WTC11 (cell line): Measurements from ENCODE around the gene ZNF507. TPM values are rescaled to one million over a fixed set of nuclear protein-coding genes. Genes with fewer than 3 reads are reported as not detected.

Experiments
- ATAC-seq: fragments of 200-7000 bp; cut with Tn5 transposase; 2 replicates; pipeline ENCODE4 v1.10.0; 2021; ENCODE audit warnings: mild to moderate bottlenecking, moderate library complexity
- CTCF ChIA-PET: fragments of 300-600 bp; sonication (Branson Sonifier 250); formaldehyde crosslinking; loops from one replicate; lab custom pipeline; 2021; ENCODE audit warnings: antibody characterized with exemption; lab: Charles Lee
- POLR2A ChIA-PET: fragments of 350-600 bp; sonication (Branson Sonifier 250); formaldehyde crosslinking; loops from one replicate; lab custom pipeline; 2021; ENCODE audit warnings: antibody characterized with exemption; lab: Charles Lee
- DNase-seq: peaks from one replicate; pipeline ENCODE4 v3.0.0; 2021; ENCODE audit warnings: low spot score
- H3K27ac Mint-ChIP-seq: 2 replicates; pipeline ENCODE4 v1.8.0; 2021; ENCODE audit warnings: mixed read lengths
- H3K27me3 Mint-ChIP-seq: 2 replicates; pipeline ENCODE4 v1.8.0; 2021; ENCODE audit warnings: low read depth, mild to moderate bottlenecking, moderate library complexity, mixed read lengths
- H3K36me3 Mint-ChIP-seq: 2 replicates; pipeline ENCODE4 v1.8.0; 2021; ENCODE audit warnings: mixed read lengths
- H3K4me1 Mint-ChIP-seq: 2 replicates; pipeline ENCODE4 v1.8.0; 2022; ENCODE audit warnings: mixed read lengths
- H3K4me3 Mint-ChIP-seq: 2 replicates; pipeline ENCODE4 v1.8.0; 2021; ENCODE audit warnings: mild to moderate bottlenecking, moderate library complexity, mixed read lengths
- H3K9me3 Mint-ChIP-seq: 2 replicates; pipeline ENCODE4 v1.8.0; 2021; ENCODE audit warnings: mixed read lengths
- AR ChIP-seq: fragments of 250-450 bp; sonication (Bioruptor Pico); IDR thresholded peaks from 2 replicates; pipeline ENCODE4 v1.9.0; 2021; ENCODE audit warnings: mild to moderate bottlenecking
- ARID4B ChIP-seq: sonication (generic); formaldehyde crosslinking; IDR thresholded peaks from 2 replicates; pipeline ENCODE4 v1.8.0; 2023; ENCODE audit warnings: missing genetic modification reagents, mild to moderate bottlenecking, borderline replicate concordance
- ATF2 ChIP-seq: sonication (generic); formaldehyde crosslinking; IDR thresholded peaks from 2 replicates; pipeline ENCODE4 v1.8.1; 2022; ENCODE audit warnings: low read depth, missing genetic modification reagents, borderline replicate concordance
- ELF4 ChIP-seq: sonication (generic); formaldehyde crosslinking; IDR thresholded peaks from 2 replicates; pipeline ENCODE4 v1.8.1; 2022; ENCODE audit warnings: low read depth, mild to moderate bottlenecking, moderate library complexity, missing genetic modification reagents
- ERG ChIP-seq: fragments of 250-450 bp; sonication (Bioruptor Pico); IDR thresholded peaks from 2 replicates; pipeline ENCODE4 v1.8.0; 2021; ENCODE audit warnings: mild to moderate bottlenecking
- ETV6 ChIP-seq: sonication (generic); formaldehyde crosslinking; IDR thresholded peaks from 2 replicates; pipeline ENCODE4 v1.8.1; 2022; ENCODE audit warnings: mild to moderate bottlenecking, missing genetic modification reagents
- FOXK1 ChIP-seq: sonication (generic); formaldehyde crosslinking; IDR thresholded peaks from 2 replicates; pipeline ENCODE4 v1.8.0; 2022; ENCODE audit warnings: mild to moderate bottlenecking, moderate library complexity, missing genetic modification reagents
- FOXP1 ChIP-seq: sonication (generic); formaldehyde crosslinking; IDR thresholded peaks from 2 replicates; pipeline ENCODE4 v1.8.0; 2022; ENCODE audit warnings: missing genetic modification reagents, mild to moderate bottlenecking, moderate library complexity, borderline replicate concordance
- HMGXB4 ChIP-seq: sonication (generic); formaldehyde crosslinking; IDR thresholded peaks from 2 replicates; pipeline ENCODE4 v1.8.1; 2023; ENCODE audit warnings: mild to moderate bottlenecking, moderate library complexity, missing genetic modification reagents
- NFYB ChIP-seq: sonication (generic); formaldehyde crosslinking; conservative IDR thresholded peaks from 2 replicates; pipeline ENCODE4 v1.8.0; 2022; ENCODE audit warnings: low read depth, missing genetic modification reagents
- RELA ChIP-seq: sonication (generic); formaldehyde crosslinking; IDR thresholded peaks from 2 replicates; pipeline ENCODE4 v1.8.1; 2022; ENCODE audit warnings: missing genetic modification reagents, mild to moderate bottlenecking, borderline replicate concordance
- ZBTB21 ChIP-seq: sonication (generic); formaldehyde crosslinking; IDR thresholded peaks from 2 replicates; pipeline ENCODE4 v1.8.1; 2023; ENCODE audit warnings: mild to moderate bottlenecking, missing genetic modification reagents, borderline replicate concordance
- ZMAT4 ChIP-seq: fragments of 250-450 bp; sonication (Bioruptor Pico); IDR thresholded peaks from 2 replicates; pipeline ENCODE4 v1.9.0; 2021; ENCODE audit warnings: mild to moderate bottlenecking
- ZNF396 ChIP-seq: fragments of 250-450 bp; sonication (Bioruptor Pico); IDR thresholded peaks from 2 replicates; pipeline ENCODE4 v1.8.0; 2021; ENCODE audit warnings: mild to moderate bottlenecking, moderate library complexity, borderline replicate concordance
- total RNA-seq: library from RNA; stranded (reverse); gene quantifications from 3 replicates; pipeline ENCODE4 v1.2.3, GENCODE V29; 2021

Gene ZNF507
- total RNA-seq, 1 experiment from 2014 or later: 27.6 TPM

GRCh38 chr19:32302778-32303177 is 42.6 kb upstream of the ZNF507 start (continued):
- TF ChIP-seq ARID4B (CRISPR knock-in tag): no peak
- no peak for TF ChIP-seq ETV6 (CRISPR knock-in tag)
- no peak for TF ChIP-seq FOXP1 (CRISPR knock-in tag)

- H3K4me1 Mint-ChIP-seq: peaks cover 8% of the 10 kb centered on the region
- ATAC-seq (no peak), DNase-seq (no peak)
- ChIA-PET POLR2A (no interaction called here), CTCF (interaction anchor here (0.7 kb wide), 1 partner anchor 16 kb away, joined by 3 read pairs; no protein-coding TSS in a partner anchor)
- no peak overlapping the region for H3K4me3 Mint-ChIP-seq
- H3K36me3 Mint-ChIP-seq: peaks cover 9% of the 10 kb centered on the region
- TF ChIP-seq ATF2 (no peak), AR (no peak), ZNF396 (CRISPR knock-in tag) (no peak), RELA (CRISPR knock-in tag) (no peak), ELF4 (CRISPR knock-in tag) (no peak)
- H3K27me3 Mint-ChIP-seq: no peaks in the 10 kb centered on the region
- peaks cover 39% of the 10 kb centered on the region for H3K9me3 Mint-ChIP-seq
- H3K27ac Mint-ChIP-seq: no peak overlapping the region
These were observed 42.2 kb upstream of the ZNF507 start for GRCh38 chr19:32303193-32303592.

GRCh38 chr19:32307591-32307990 is 37.8 kb upstream of the ZNF507 start:
- H3K4me3 Mint-ChIP-seq: no peak overlapping the region
- H3K36me3 Mint-ChIP-seq: peaks cover 9% of the 10 kb centered on the region
- CTCF ChIA-PET: interaction anchor here (2.3 kb wide), 1 partner anchor 11 kb away, joined by 8 read pairs; no protein-coding TSS in a partner anchor
- POLR2A ChIA-PET: no interaction called here
- H3K4me1 Mint-ChIP-seq: peaks cover 29% of the 10 kb centered on the region
- no peak for ATAC-seq
- TF ChIP-seq ERG (CRISPR knock-in tag) (no peak), FOXP1 (CRISPR knock-in tag) (no peak), HMGXB4 (CRISPR knock-in tag) (no peak), FOXK1 (CRISPR knock-in tag) (no peak), ZMAT4 (no peak), ZBTB21 (CRISPR knock-in tag) (no peak), NFYB (CRISPR knock-in tag) (no peak)
- H3K9me3 Mint-ChIP-seq: peaks cover 14% of the 10 kb centered on the region
- H3K27ac Mint-ChIP-seq: peak overlapping the region; percentile 42
- no peaks in the 10 kb centered on the region for H3K27me3 Mint-ChIP-seq
- no peak for DNase-seq
